Mucosa of rectum (tissue), 2 donors: Measurements from ENCODE around the gene SLC7A5.
"Not testable (repeated sequence)": the region's sequence is repeated elsewhere in the genome, so short reads cannot be mapped to it uniquely, and the experiment has no call there.

ENCODE experiments used
- H3K27ac ChIP-seq, 2 donors: one replicate each; pipeline ENCODE4 v1.7.0; 2013; ENCODE audit warnings: inconsistent platforms in 2 of 2, low read depth in 2 of 2, low read length in 2 of 2
- H3K27me3 ChIP-seq, 2 donors: one replicate each; pipeline ENCODE4 v1.7.0; 2013; ENCODE audit warnings: low read length in 2 of 2; ENCODE audit not compliant: control insufficient read depth in 2 of 2, insufficient read depth in 2 of 2
- H3K36me3 ChIP-seq, 2 donors: one replicate each; pipeline ENCODE4 v1.7.0; 2013; ENCODE audit warnings: low read length in 2 of 2; ENCODE audit not compliant: control insufficient read depth in 2 of 2, insufficient read depth in 2 of 2
- H3K4me1 ChIP-seq, 2 donors: one replicate each; pipeline ENCODE4 v1.7.0; 2013; ENCODE audit warnings: low read length in 2 of 2, mild to moderate bottlenecking in 1 of 2; ENCODE audit not compliant: control insufficient read depth in 2 of 2, insufficient read depth in 2 of 2
- H3K4me3 ChIP-seq, 2 donors: one replicate each; pipeline ENCODE4 v1.7.0; 2013; ENCODE audit warnings: low read length in 2 of 2
- H3K9ac ChIP-seq, 2 donors: one replicate each; pipeline ENCODE4 v1.7.0; 2013; ENCODE audit warnings: low read length in 2 of 2, low read depth in 1 of 2, mild to moderate bottlenecking in 1 of 2
- H3K9me3 ChIP-seq, 2 donors: one replicate each; pipeline ENCODE4 v1.7.0; 2013; ENCODE audit warnings: low read length in 2 of 2; ENCODE audit not compliant: control insufficient read depth in 2 of 2
- donor health status: healthy.
- donor health status: Normal muscosa, but diverticular disease.

The SLC7A5 gene

DNA sequence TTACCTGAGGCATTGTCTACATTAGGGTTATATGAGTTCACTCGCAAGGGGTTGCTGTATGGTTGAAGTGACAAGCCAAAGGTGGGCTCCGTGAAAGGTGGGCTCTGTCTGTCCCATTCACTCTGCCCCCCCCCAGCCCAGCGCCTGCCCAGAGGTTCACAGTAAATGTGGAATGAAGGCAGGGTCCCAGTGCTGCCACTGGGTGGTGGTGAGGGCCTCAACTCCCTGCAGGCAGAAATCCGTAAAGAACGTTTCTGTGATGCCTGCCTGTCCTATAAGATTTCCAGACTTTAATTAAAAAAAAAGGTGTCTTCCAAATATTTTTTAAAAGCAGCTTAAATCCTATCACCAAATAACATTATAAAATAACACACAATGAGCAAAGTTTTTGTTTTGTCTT lies 35.7 kb upstream of the SLC7A5 start:
- H3K4me1 ChIP-seq, H3K36me3 ChIP-seq, H3K27ac ChIP-seq, H3K9ac ChIP-seq, H3K9me3 ChIP-seq, H3K4me3 ChIP-seq, H3K27me3 ChIP-seq: not testable (repeated sequence)

DNA sequence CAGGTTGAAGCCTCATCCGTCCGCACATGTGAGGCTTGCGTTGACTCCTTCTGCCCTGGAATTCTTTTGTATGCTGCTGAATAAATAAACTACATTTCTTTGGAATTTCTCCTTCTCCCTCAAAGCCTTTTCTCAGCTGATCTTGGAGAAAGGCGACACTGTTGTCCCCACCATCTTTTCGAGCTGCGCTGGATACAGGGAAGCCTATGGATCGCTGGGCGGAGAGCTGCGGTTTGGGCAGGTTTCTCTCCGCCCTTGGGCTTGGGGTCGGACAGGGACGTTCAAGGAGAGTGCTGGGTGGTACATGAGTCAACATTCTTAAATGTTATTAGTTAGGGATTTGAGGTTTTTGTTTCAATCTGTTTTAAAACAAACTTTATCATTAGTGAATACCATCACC lies 31.2 kb upstream of the SLC7A5 start:
- H3K27me3 ChIP-seq, H3K4me1 ChIP-seq, H3K9ac ChIP-seq, H3K27ac ChIP-seq, H3K9me3 ChIP-seq, H3K4me3 ChIP-seq, H3K36me3 ChIP-seq: not testable (repeated sequence)

DNA sequence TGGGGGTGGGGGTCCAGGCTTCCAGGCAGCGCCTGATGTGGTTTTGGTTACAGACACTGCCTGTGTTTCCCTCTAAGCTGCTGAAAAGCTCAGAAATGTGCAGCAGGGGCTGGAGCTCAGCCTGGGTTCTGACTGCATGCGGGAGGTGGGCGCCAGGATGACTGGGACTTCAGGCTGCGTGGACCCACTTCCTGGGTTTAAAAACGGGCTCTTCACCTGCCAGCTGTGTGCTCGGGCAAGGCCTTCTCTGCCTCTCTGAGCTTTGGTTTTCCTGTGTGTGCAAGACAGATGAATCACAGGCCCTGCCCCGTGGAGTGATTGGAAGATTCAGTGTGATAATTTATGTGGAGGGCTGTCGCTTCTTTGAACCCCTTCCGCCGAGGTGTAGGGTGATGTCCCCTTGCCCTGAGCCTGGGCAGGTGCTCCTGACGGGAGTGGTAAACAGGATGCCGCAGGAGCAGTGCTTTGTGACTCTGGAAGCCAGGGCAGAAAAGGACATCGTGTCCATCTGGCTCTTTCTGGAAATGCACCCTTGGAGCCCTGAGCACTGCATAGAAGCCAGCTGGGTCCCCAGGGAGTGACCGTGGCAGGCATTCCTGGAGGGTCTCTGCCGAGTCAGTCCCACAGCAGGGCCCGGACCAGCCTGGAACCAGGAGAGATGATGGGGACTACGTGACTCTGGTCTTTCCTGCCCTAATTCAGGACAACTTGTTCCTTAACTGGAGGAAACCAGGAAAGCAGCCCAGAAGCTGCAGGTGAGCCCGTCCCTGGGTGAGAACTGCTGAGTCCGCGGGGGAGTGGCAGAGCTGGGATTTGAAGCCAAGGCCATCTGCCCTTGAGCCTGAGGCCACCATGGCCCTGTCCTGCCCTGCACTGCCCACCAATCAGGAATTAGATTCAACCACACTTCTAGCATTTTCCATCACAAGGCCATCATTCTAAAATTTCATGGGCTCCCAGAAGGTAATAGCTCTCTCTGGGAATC lies 28.5 kb upstream of the SLC7A5 start:
- no peak overlapping the region for H3K9ac ChIP-seq
- no peaks in the 10 kb centered on the region for H3K4me1 ChIP-seq
- H3K9me3 ChIP-seq = no peaks in the 10 kb centered on the region
- H3K4me3 ChIP-seq = no peak overlapping the region
- no peaks in the 10 kb centered on the region for H3K27me3 ChIP-seq
- H3K27ac ChIP-seq = no peak overlapping the region
- H3K36me3 ChIP-seq = no peaks in the 10 kb centered on the region

DNA sequence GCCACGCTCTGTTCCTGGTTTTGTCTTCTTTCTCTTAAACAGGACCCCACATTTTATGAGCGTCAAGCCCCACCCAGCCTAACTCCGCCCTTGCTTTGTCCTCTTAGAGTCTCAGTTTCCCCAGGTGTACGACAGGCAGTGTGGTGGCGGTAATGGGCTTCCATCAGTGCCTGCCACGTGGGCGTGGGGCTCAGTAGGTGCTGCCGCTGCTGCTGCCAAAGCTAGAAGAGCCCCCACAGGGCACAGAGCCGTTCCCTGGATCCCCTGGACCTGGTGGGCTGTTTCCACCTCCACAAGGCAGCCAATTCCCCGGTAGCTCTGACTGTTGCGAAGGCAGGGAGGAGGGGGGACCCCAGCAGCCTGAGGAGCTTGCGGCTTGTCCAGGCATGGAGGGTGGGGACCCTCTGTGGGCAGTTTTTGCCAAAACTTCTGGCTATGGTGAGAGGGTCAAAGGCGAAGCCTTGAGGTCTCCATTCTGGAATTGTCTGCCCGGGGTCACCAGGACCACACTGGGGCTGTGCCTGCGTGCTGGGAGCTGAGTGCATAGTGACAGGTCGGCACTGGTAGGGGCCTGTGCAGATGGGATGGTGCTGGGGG lies 27.7 kb upstream of the SLC7A5 start:
- not testable (repeated sequence) for H3K27me3 ChIP-seq, H3K4me1 ChIP-seq, H3K4me3 ChIP-seq, H3K9me3 ChIP-seq, H3K27ac ChIP-seq, H3K9ac ChIP-seq, H3K36me3 ChIP-seq

DNA sequence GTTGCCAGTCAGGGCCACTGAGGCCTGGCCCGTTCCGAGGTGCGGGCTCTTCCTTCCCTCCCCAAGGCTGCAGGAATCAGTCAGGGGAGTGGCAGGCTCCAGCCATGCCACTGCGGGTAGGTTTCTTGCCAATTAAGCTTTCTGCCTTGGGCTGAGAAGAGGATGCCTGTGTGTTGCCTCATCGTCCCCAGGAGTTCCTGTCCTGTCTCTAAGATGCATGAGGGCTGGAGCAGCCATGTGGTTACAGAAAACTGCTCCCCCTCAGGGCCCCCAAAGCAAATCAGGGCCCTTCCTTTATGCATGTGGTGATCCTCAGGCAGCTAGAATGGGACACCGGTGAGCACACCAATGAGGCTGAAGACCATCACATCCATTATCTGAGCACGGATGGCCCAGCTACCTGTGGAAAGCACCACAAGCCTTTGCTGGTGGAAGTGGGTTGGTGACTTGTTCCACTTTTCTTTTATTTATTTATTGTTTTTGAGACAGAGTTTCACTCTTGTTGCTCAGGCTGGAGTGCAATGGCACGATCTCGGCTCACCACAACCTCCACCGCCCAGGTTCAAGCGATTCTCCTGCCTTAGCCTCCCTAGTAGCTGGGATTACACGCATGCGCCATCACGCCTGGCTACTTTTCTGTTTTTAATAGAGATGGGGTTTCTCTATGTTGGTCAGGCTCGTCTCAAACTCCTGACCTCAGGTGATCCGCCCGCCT lies 27.0 kb upstream of the SLC7A5 start:
- H3K4me3 ChIP-seq, H3K27me3 ChIP-seq, H3K36me3 ChIP-seq, H3K27ac ChIP-seq, H3K4me1 ChIP-seq, H3K9ac ChIP-seq, H3K9me3 ChIP-seq: not testable (repeated sequence)

DNA sequence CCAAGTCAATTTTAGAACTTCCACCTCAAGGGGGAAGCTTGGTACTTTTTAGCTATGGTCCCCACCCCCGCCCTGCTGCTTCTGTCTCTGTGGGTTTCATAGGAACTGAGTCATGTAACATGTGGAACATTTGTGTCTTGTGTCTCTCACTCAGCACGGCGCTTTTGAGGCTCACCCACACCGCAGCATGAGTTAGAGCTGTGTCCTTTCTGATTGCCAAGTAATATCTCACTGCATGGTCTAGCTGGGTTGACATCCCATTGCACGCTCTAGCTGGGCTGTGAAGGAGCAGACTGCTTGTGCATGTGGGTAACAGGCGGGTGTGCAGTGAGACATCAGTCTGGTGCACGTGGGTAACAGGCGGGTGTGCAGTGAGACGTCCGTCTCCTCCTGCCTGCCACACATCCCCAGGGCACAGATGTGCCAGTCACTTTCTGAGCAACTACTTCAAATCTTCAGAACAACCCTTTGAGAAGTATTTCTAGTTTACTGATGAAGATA lies 26.4 kb upstream of the SLC7A5 start:
- H3K27me3 ChIP-seq = no peaks in the 10 kb centered on the region
- H3K27ac ChIP-seq = no peak overlapping the region
- H3K36me3 ChIP-seq = no peaks in the 10 kb centered on the region
- H3K9me3 ChIP-seq = no peaks in the 10 kb centered on the region
- no peaks in the 10 kb centered on the region for H3K4me1 ChIP-seq
- no peak overlapping the region for H3K4me3 ChIP-seq
- no peak overlapping the region for H3K9ac ChIP-seq

DNA sequence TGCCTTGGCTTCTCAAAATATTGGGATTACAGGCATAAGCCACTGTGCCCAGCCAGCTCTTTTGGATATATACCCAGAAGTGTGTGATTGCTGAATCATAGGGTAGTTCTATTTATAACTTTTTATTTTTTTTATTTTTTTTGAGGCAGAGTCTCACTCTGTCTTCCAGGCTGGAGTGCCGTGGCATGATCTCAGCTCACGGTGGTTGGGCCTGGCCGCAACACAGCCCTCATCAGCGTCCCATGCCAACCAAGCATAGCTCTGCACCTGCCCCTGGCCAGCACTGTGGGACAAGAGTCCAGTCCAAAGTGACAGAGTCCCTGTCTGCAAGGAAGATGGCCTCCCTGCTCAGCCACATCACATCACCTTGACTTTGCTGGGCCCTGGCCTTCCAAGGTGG lies 24.7 kb upstream of the SLC7A5 start:
- H3K27ac ChIP-seq, H3K4me3 ChIP-seq, H3K27me3 ChIP-seq, H3K36me3 ChIP-seq, H3K9me3 ChIP-seq, H3K9ac ChIP-seq, H3K4me1 ChIP-seq: not testable (repeated sequence)

DNA sequence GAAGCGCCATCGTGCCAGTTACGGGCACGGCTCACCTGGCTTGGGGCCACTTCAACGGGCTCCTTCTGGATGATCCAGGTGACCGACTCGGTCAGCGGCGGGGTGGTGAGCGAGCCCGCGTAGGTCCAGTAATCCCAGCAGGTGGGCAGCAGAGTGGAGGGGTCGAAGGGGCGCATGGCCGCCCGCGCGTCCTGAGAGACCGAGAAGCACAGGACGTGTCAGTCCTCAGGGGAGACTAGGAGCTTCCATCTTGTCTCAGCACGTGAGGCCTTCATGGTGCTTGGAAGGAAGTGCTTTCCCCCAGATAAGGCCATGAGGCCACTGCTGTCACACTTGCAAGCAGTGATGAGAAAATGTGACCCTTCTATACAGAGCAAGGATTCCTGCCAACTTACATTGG lies 22.5 kb upstream of the SLC7A5 start:
- Histone ChIP-seq H3K9ac (no peak overlapping the region), H3K9me3 (no peaks in the 10 kb centered on the region), H3K4me3 (no peak overlapping the region), H3K4me1 (no peaks in the 10 kb centered on the region), H3K27ac (no peak overlapping the region), H3K36me3 (no peaks in the 10 kb centered on the region), H3K27me3 (no peaks in the 10 kb centered on the region)

DNA sequence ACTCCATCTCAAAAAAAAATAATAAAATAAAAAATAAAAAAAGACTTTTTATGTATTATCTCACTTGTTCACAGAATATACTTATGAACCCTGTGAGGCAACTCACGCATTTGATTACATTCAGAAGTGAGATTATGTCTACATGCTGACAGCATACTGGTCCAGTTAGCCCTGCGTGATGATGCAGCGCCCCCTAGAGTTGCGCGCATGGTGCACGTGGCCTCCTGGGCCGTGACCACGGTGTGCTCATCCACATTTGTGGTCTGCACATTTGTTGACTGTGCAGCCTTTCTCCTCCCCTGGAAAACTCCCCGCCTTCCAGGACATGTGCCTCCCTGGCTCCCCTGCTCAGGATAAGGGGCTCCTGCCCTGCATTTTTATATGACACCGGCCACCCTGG lies 20.5 kb upstream of the SLC7A5 start:
- H3K36me3 ChIP-seq, H3K4me3 ChIP-seq, H3K9ac ChIP-seq, H3K27me3 ChIP-seq, H3K9me3 ChIP-seq, H3K4me1 ChIP-seq, H3K27ac ChIP-seq: not testable (repeated sequence)

DNA sequence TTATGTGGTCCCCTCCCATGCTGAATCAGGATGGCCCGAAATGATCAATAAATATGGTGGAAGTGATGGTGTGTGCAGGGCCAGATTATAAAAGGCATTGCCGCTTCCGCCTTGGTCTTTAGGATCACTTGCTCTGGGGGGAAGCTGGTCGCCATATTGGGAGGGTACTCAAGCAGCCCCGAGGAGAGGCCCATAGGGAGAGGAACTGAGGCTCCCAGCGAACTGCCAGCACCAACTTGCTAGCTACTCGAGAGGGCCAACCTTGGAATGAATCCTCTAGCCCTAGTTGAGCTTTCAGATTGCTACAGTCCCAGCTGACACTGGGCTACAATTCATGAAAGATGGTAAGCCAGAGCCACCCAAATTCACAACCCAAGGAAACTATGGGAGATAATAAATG lies 19.0 kb upstream of the SLC7A5 start:
- H3K27ac ChIP-seq, H3K9me3 ChIP-seq, H3K27me3 ChIP-seq, H3K4me1 ChIP-seq, H3K9ac ChIP-seq, H3K36me3 ChIP-seq, H3K4me3 ChIP-seq: not testable (repeated sequence)
